GM12878 (cell line): ENCODE data around the gene FANK1.

Experiments used
- BHLHE40 ChIP-seq, 2 experiments: fragments of 450-650 bp in 1 of 2; IDR thresholded peaks; 2 replicates each; pipeline ENCODE4 v1.6.1; 2011 to 2017; ENCODE audit warnings: low read depth in 2 of 2, borderline replicate concordance in 1 of 2, improper control_type of control experiment in 1 of 2, low read length in 1 of 2, mild to moderate bottlenecking in 1 of 2
- BRCA1 ChIP-seq: IDR thresholded peaks from 2 replicates; pipeline ENCODE4 v1.6.1; 2011; ENCODE audit warnings: low read depth, low read length, improper control_type of control experiment
- EZH2 ChIP-seq: IDR thresholded peaks from 2 replicates; pipeline ENCODE4 v1.6.1; 2012; ENCODE audit warnings: low read depth, mild to moderate bottlenecking, control low read depth, inconsistent platforms, low read length, borderline replicate concordance; ENCODE audit not compliant: control insufficient read depth
- POLR2A ChIP-seq: IDR thresholded peaks from 2 replicates; pipeline ENCODE4 v1.6.1; 2011; ENCODE audit warnings: low read depth, mild to moderate bottlenecking, low read length
- SIN3A ChIP-seq: IDR thresholded peaks from 2 replicates; pipeline ENCODE4 v1.6.1; 2012; ENCODE audit warnings: low read depth, low read length, improper control_type of control experiment
- TF ChIP-seq, protein P1 (sequence below), 3 experiments: IDR thresholded peaks in 2 of 3; conservative IDR thresholded peaks in 1 of 3; 2 replicates each; pipeline ENCODE4 v1.5.1; 2011; ENCODE audit warnings: low read depth in 3 of 3, low read length in 3 of 3, mild to moderate bottlenecking in 3 of 3, control low read depth in 2 of 3, moderate library complexity in 2 of 3, inconsistent platforms in 1 of 3, mixed read lengths in 1 of 3; ENCODE audit not compliant: control insufficient read depth in 2 of 3, insufficient read depth in 1 of 3; ENCODE audit errors: extremely low read depth in 1 of 3

DNA sequence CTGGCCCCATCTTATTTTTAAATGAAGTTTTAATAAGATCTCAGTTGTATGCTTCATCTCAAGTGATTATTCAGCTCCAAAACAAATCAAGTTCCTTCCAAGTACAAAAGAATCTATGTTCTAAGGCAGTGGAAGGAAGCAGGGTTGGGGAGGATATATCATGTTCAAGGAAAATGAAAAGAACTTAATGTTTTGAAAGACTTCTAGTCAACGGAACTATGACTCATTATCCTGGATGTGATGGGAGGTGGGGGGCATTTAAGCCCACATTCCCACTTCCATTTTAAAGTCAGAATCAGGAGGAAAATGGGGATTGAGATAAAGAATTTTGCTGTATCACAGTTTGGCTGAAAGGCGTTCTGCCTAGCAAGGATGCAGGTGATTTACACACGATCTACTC lies 59.4 kb downstream of the FANK1 start:
- TF ChIP-seq POLR2A (no peak), EZH2 (no peak), BHLHE40 (IDR thresholded peaks at IDR 0.05; ENCODE audit: borderline replicate concordance in 1 of 2, low read depth in 2 of 2, low read length in 1 of 2) (no peak), SIN3A (no peak), BRCA1 (no peak)
- TF ChIP-seq, protein P1, sequence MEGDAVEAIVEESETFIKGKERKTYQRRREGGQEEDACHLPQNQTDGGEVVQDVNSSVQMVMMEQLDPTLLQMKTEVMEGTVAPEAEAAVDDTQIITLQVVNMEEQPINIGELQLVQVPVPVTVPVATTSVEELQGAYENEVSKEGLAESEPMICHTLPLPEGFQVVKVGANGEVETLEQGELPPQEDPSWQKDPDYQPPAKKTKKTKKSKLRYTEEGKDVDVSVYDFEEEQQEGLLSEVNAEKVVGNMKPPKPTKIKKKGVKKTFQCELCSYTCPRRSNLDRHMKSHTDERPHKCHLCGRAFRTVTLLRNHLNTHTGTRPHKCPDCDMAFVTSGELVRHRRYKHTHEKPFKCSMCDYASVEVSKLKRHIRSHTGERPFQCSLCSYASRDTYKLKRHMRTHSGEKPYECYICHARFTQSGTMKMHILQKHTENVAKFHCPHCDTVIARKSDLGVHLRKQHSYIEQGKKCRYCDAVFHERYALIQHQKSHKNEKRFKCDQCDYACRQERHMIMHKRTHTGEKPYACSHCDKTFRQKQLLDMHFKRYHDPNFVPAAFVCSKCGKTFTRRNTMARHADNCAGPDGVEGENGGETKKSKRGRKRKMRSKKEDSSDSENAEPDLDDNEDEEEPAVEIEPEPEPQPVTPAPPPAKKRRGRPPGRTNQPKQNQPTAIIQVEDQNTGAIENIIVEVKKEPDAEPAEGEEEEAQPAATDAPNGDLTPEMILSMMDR (IDR thresholded peaks at IDR 0.05 in 2 of 3, conservative IDR thresholded peaks at IDR 0.05 in 1 of 3; ENCODE audit: control insufficient read depth in 2 of 3, extremely low read depth in 1 of 3, insufficient read depth in 1 of 3, low read depth in 3 of 3, low read length in 3 of 3), result no peak
